Loucy (cell line): Measurements from ENCODE around the gene RHOC.
A peak's percentile ranks its signal among the peaks of the same experiment; 100 is the strongest.

Experiments used
- H2AFZ ChIP-seq: fragments of 200-600 bp; sonication (generic); 2 replicates; pipeline ENCODE4 v1.6.0; 2016; ENCODE audit warnings: antibody characterized with exemption, mild to moderate bottlenecking, low read length, moderate library complexity
- H3F3A ChIP-seq: fragments of 200-600 bp; 2 replicates; pipeline ENCODE4 v1.6.0; 2016; ENCODE audit warnings: antibody characterized with exemption, low read depth, mild to moderate bottlenecking
- H3K27me3 ChIP-seq: fragments of 200-600 bp; sonication (generic); 2 replicates; pipeline ENCODE4 v1.6.1; 2014; ENCODE audit warnings: low read length, mild to moderate bottlenecking; ENCODE audit not compliant: insufficient read depth, poor library complexity, severe bottlenecking
- H3K36me3 ChIP-seq: fragments of 200-600 bp; sonication (generic); 2 replicates; pipeline ENCODE4 v1.6.1; 2016; ENCODE audit warnings: low read length; ENCODE audit not compliant: insufficient read depth
- H3K4me1 ChIP-seq: fragments of 200-600 bp; sonication (generic); 2 replicates; pipeline ENCODE4 v1.5.1; 2014; ENCODE audit warnings: low read length, mild to moderate bottlenecking; ENCODE audit not compliant: insufficient read depth, poor library complexity, severe bottlenecking
- H3K4me2 ChIP-seq: fragments of 200-600 bp; sonication (generic); 2 replicates; pipeline ENCODE4 v1.6.0; 2014; ENCODE audit warnings: antibody characterized with exemption, low read length, low read depth, mild to moderate bottlenecking; ENCODE audit not compliant: poor library complexity, severe bottlenecking
- H3K4me3 ChIP-seq: fragments of 200-600 bp; sonication (generic); 2 replicates; pipeline ENCODE4 v1.5.1; 2014; ENCODE audit warnings: low read length, mild to moderate bottlenecking, mixed read lengths; ENCODE audit not compliant: poor library complexity, severe bottlenecking
- H3K79me2 ChIP-seq: fragments of 200-600 bp; sonication (generic); 2 replicates; pipeline ENCODE4 v1.6.1; 2014; ENCODE audit warnings: low read length; ENCODE audit not compliant: insufficient read depth
- H3K9ac ChIP-seq: fragments of 200-600 bp; sonication (generic); 2 replicates; pipeline ENCODE4 v1.6.0; 2014; ENCODE audit warnings: mild to moderate bottlenecking, low read depth, low read length, moderate library complexity; ENCODE audit not compliant: poor library complexity, severe bottlenecking
- H3K9me2 ChIP-seq: fragments of 200-600 bp; sonication (generic); replicated peaks from 2 replicates; pipeline ENCODE4 v1.6.1; 2016; ENCODE audit warnings: low read depth, low read length, mixed read lengths
- H3K9me3 ChIP-seq: fragments of 200-600 bp; sonication (generic); 2 replicates; pipeline ENCODE4 v1.6.1; 2014; ENCODE audit warnings: mild to moderate bottlenecking, antibody characterized with exemption, low read length, low read depth; ENCODE audit not compliant: insufficient read depth
- H4K20me1 ChIP-seq: fragments of 200-600 bp; sonication (generic); 2 replicates; pipeline ENCODE4 v1.6.0; 2014; ENCODE audit warnings: antibody characterized with exemption, low read length, mild to moderate bottlenecking; ENCODE audit not compliant: insufficient read depth, poor library complexity, severe bottlenecking
- EZH2phosphoT487 ChIP-seq: fragments of 200-600 bp; IDR thresholded peaks from 2 replicates; pipeline ENCODE4 v1.6.1; 2018; ENCODE audit warnings: antibody characterized with exemption, mild to moderate bottlenecking, moderate library complexity, borderline replicate concordance
- TF ChIP-seq, protein P1 (sequence below): fragments of 200-600 bp; sonication (generic); conservative IDR thresholded peaks from 2 replicates; pipeline ENCODE4 v1.5.1; 2014; ENCODE audit warnings: mild to moderate bottlenecking, antibody characterized with exemption, low read length

Gene RHOC

DNA sequence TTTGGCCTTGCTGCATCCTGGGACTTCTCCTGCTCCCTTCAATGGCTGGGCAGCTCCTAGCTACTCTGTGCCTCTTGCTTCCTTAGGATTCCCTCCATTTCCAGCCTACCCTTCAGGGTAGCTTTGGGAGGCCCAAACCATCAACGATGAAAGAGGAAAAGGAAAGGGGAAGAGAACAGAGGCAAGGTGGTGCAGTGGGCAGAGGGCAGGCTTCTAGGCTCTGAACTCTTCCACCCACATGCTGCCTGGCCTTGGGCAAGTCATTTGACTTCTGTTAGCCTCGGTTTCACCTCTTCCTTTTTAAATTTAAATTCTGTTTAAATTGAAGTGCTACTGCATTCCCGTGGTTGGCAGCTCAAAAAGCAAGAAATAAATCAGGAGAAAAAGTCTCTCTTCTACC is 13.9 kb upstream of the RHOC start:
- no peaks in the 10 kb centered on the region for H3K9me2 ChIP-seq
- TF ChIP-seq, protein P1, sequence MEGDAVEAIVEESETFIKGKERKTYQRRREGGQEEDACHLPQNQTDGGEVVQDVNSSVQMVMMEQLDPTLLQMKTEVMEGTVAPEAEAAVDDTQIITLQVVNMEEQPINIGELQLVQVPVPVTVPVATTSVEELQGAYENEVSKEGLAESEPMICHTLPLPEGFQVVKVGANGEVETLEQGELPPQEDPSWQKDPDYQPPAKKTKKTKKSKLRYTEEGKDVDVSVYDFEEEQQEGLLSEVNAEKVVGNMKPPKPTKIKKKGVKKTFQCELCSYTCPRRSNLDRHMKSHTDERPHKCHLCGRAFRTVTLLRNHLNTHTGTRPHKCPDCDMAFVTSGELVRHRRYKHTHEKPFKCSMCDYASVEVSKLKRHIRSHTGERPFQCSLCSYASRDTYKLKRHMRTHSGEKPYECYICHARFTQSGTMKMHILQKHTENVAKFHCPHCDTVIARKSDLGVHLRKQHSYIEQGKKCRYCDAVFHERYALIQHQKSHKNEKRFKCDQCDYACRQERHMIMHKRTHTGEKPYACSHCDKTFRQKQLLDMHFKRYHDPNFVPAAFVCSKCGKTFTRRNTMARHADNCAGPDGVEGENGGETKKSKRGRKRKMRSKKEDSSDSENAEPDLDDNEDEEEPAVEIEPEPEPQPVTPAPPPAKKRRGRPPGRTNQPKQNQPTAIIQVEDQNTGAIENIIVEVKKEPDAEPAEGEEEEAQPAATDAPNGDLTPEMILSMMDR = no peak
- TF ChIP-seq EZH2phosphoT487 = no peak
- no peaks in the 10 kb centered on the region for H4K20me1 ChIP-seq
- H3K79me2 ChIP-seq = no peaks in the 10 kb centered on the region
- no peak overlapping the region for H3K9ac ChIP-seq
- H2AFZ ChIP-seq = no peak overlapping the region; the same call in 1 of the 2 replicates
- no peak overlapping the region for H3K4me3 ChIP-seq
- no peak overlapping the region for H3K4me2 ChIP-seq
- H3K4me1 ChIP-seq = peaks cover 3% of the 10 kb centered on the region
- H3K9me3 ChIP-seq = no peaks in the 10 kb centered on the region
- no peaks in the 10 kb centered on the region for H3F3A ChIP-seq
- no peaks in the 10 kb centered on the region for H3K36me3 ChIP-seq
- no peaks in the 10 kb centered on the region for H3K27me3 ChIP-seq

DNA sequence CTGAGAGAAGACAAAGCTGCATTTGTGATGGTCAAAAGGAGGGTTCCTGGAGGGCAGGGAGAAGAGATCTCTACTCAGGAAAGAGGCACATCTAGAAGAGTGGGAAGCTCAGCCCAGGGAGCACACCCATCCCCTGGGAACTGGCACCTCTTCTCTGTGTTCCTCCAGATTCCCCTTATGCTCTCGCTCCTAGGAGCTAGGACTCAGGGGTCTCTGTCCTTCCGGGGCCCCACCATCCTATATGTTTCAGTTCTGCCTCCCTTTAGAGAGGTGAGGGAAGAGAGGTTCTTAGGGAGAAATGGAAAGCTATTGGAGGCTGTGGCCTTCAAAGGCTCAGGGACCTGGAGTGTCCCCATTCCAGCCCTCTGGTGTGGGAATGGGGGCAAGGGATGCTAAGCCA is 12.8 kb upstream of the RHOC start:
- Histone ChIP-seq H4K20me1 (no peaks in the 10 kb centered on the region), H3K36me3 (no peaks in the 10 kb centered on the region), H3K79me2 (no peaks in the 10 kb centered on the region), H3K4me1 (peaks cover 7% of the 10 kb centered on the region), H3K4me2 (no peak overlapping the region), H3K9ac (no peak overlapping the region), H3K4me3 (no peak overlapping the region), H2AFZ (no peak overlapping the region), H3K9me2 (no peaks in the 10 kb centered on the region), H3F3A (no peaks in the 10 kb centered on the region), H3K27me3 (no peaks in the 10 kb centered on the region), H3K9me3 (no peaks in the 10 kb centered on the region)
- TF ChIP-seq, protein P1 = no peak
- TF ChIP-seq EZH2phosphoT487 = no peak

DNA sequence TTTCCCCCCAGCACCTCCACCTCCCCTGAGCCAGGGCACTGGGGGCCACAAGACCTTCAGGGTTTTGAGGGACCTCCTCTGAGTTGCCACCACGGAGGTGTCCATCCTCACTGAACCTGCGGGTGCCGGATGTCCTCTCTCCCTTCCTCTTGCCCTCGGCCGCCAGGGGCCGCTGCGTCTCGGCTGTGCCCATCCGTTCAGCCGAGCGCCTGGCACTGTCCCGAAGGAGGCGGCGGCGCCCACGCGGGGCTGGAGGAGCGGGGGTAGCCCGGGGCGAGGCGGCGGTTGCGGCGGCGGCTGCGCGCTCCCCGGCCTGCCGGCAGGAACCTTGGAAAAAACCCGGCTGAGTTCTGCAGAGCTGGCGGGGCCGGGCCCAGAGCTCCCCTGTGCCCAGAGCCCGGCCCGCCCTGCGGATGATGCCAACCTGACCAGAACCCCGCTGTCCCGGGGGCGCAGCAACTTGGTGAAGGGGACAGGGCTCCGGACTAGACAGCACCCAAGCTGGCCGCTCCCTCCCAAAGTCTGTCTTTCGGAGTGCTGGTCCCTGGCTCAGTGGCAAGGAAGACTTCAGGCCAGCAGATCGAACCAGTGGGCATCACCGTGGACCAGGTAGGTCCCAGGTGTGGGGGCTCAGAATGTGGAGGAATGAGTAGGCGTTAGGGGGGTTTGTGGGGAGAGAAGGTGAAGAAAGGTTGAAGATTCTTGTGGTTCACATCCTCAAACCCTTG is 11.9 kb upstream of the RHOC start:
- H3K27me3 ChIP-seq = no peaks in the 10 kb centered on the region
- no peak for TF ChIP-seq EZH2phosphoT487
- TF ChIP-seq, protein P1 = peak; percentile 70
- peak overlapping the region; percentile 78; the same call in 1 of the 2 replicates for H2AFZ ChIP-seq
- H3K36me3 ChIP-seq = no peaks in the 10 kb centered on the region
- no peaks in the 10 kb centered on the region for H3K79me2 ChIP-seq
- no peaks in the 10 kb centered on the region for H4K20me1 ChIP-seq
- peak overlapping the region; percentile 26 for H3K4me2 ChIP-seq
- peak overlapping the region; percentile 39 for H3K4me3 ChIP-seq
- H3K9ac ChIP-seq = no peak overlapping the region
- H3K4me1 ChIP-seq = peaks cover 7% of the 10 kb centered on the region
- no peaks in the 10 kb centered on the region for H3K9me2 ChIP-seq
- H3F3A ChIP-seq = no peaks in the 10 kb centered on the region
- no peaks in the 10 kb centered on the region for H3K9me3 ChIP-seq
